Naive thymus-derived CD4-positive, alpha-beta T cell (primary cell): ENCODE results near the gene EIF2B2. TPM values are rescaled to one million over a fixed set of nuclear protein-coding genes. Genes with fewer than 3 reads are reported as not detected.

Experiments
- ATAC-seq: fragments of 150-1000 bp; cut with Tn5 transposase; 2 replicates; pipeline ENCODE4 v1.10.0; 2021; ENCODE audit warnings: mild to moderate bottlenecking, moderate library complexity
- CTCF ChIA-PET: fragments of 350-600 bp; sonication (Branson Sonifier 250); formaldehyde crosslinking; loops from one replicate; lab custom pipeline; 2021; ENCODE audit warnings: antibody characterized with exemption; lab: Charles Lee
- POLR2A ChIA-PET: fragments of 350-600 bp; sonication (Branson Sonifier 250); formaldehyde crosslinking; loops from one replicate; lab custom pipeline; 2021; ENCODE audit warnings: antibody characterized with exemption, inconsistent platforms; lab: Charles Lee
- DNase-seq, 9 donors: peaks; one replicate each; pipeline versions ENCODE4 v3.0.0 to v3.0.0-alpha.2; 2020 to 2022; ENCODE audit warnings: mixed read lengths in 1 of 9
- H3K27ac ChIP-seq: one replicate; pipeline ENCODE4 v1.7.0; 2013; ENCODE audit warnings: mild to moderate bottlenecking, low read depth, low read length, moderate library complexity
- H3K27me3 ChIP-seq, 2 donors: one replicate each; pipeline ENCODE4 v1.7.0; 2013; ENCODE audit warnings: low read length in 2 of 2, mild to moderate bottlenecking in 2 of 2, moderate library complexity in 2 of 2; ENCODE audit not compliant: control insufficient read depth in 2 of 2, insufficient read depth in 2 of 2
- H3K36me3 ChIP-seq, 3 experiments: 1 replicate in 2 of 3; 2 replicates in 1 of 3; pipeline ENCODE4 v1.7.0; 2013; ENCODE audit warnings: low read length in 3 of 3, mild to moderate bottlenecking in 3 of 3, moderate library complexity in 1 of 3; ENCODE audit not compliant: insufficient read depth in 3 of 3, control insufficient read depth in 2 of 3
- H3K4me1 ChIP-seq, 2 donors: one replicate each; pipeline ENCODE4 v1.7.0; 2013; ENCODE audit warnings: low read length in 2 of 2, mild to moderate bottlenecking in 2 of 2, moderate library complexity in 1 of 2; ENCODE audit not compliant: control insufficient read depth in 2 of 2, insufficient read depth in 2 of 2
- H3K4me3 ChIP-seq: 2 replicates; pipeline ENCODE4 v1.7.0; 2013; ENCODE audit warnings: mild to moderate bottlenecking, low read length
- H3K9me3 ChIP-seq, 3 experiments: 1 replicate in 2 of 3; 2 replicates in 1 of 3; pipeline ENCODE4 v1.7.0; 2013; ENCODE audit warnings: low read length in 3 of 3; ENCODE audit not compliant: control insufficient read depth in 2 of 3
- H3K27ac Mint-ChIP-seq, 9 donors: one replicate each; pipeline ENCODE4 v1.8.0; 2020 to 2022; ENCODE audit warnings: mixed read lengths in 9 of 9, mild to moderate bottlenecking in 8 of 9, moderate library complexity in 5 of 9, inconsistent platforms in 2 of 9
- H3K27me3 Mint-ChIP-seq, 5 donors: one replicate each; pipeline ENCODE4 v1.8.0; 2021 to 2022; ENCODE audit warnings: mixed read lengths in 5 of 5, mild to moderate bottlenecking in 1 of 5
- H3K36me3 Mint-ChIP-seq, 5 donors: one replicate each; pipeline ENCODE4 v1.8.0; 2020 to 2022; ENCODE audit warnings: mixed read lengths in 5 of 5, mild to moderate bottlenecking in 3 of 5, inconsistent platforms in 1 of 5
- H3K4me1 Mint-ChIP-seq, 7 donors: one replicate each; pipeline ENCODE4 v1.8.0; 2020 to 2022; ENCODE audit warnings: mixed read lengths in 7 of 7, mild to moderate bottlenecking in 3 of 7, inconsistent platforms in 1 of 7
- H3K4me3 Mint-ChIP-seq, 10 donors: one replicate each; pipeline ENCODE4 v1.8.0; 2020 to 2022; ENCODE audit warnings: mild to moderate bottlenecking in 10 of 10, mixed read lengths in 10 of 10, moderate library complexity in 6 of 10, inconsistent platforms in 2 of 10
- H3K9me3 Mint-ChIP-seq, 11 donors: one replicate each; pipeline ENCODE4 v1.8.0; 2020 to 2022; ENCODE audit warnings: mixed read lengths in 11 of 11, mild to moderate bottlenecking in 4 of 11, inconsistent platforms in 1 of 11, moderate library complexity in 1 of 11
- intact Hi-C, 2 donors: fragments of 100-400 bp; cut with micrococcal nuclease; formaldehyde crosslinking; loops; one replicate each; pipeline ENCODE4 v1.15.1; 2023
- polyA plus RNA-seq, 2 donors: library from polyadenylated mRNA; unstranded; fragments of 300-500 nt; fragmentation: Illumina TruSeq; gene quantifications; one replicate each; pipeline ENCODE4 v1.2.3, GENCODE V29; 2021
- total RNA-seq, 6 experiments: library from RNA in 5 of 6; stranded (reverse) in 5 of 6; gene quantifications; 1 replicate in 5 of 6; 2 replicates in 1 of 6; pipeline ENCODE4 v1.2.3 and lab custom pipeline; 2021 to 2026

Gene EIF2B2
- total and polyA plus RNA-seq, 7 experiments from 2014 or later = 18.2 to 40.7 (median 24.6) TPM

DNA sequence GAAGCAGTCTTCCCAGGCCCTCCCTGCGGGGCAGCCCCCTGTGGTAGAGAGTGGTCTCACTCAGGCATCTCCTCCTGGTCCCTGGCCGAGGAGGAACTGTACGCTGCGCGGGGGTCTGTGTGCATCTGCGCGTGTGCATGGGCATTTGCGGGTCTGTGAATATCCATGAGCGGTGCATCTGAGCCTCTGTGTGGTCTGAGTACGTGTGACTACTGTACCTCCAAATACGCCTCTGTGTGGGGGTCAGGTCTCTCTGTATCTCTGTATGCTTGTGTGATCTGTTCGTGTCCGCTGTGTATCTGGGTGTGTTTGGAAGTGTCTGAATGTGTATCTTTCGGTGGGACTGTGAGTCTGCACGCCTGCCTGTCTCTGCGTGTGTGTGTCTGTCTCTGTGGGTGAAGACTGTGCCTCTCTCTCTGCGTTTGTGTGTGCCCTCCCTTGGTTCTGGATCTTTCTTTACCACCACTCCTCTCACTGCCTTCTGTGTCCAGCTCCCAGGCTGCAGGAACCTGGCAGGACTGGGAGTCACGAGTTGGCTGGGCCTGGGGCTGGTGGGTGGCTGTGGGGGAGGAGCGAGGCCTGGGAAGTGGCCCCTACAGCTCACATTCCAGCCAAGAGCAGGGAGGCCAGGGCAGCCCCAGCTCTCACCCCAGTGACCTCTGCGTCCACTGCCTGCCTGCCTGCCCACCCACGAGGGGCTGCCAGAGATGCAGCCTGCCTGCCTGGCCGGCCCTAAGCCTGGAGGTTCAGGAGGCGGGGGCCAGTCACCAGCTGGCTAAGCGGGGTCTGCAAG is 46.2 kb upstream of the EIF2B2 start:
- intact Hi-C loops = no loop called here
- peaks cover 0 to 5% (median 2%) of the 10 kb centered on the region in 7 donors for H3K4me1 Mint-ChIP-seq
- H3K27me3 Mint-ChIP-seq = peaks cover 4 to 15% (median 11%) of the 10 kb centered on the region in 5 donors
- H3K4me3 Mint-ChIP-seq = peak overlapping the region; percentile 24 to 70 (median 58)
- Histone ChIP-seq H3K27ac (no peak overlapping the region), H3K4me3 (no peak overlapping the region), H3K27me3 (peaks cover 0 to 8% of the 10 kb centered on the region in 2 donors), H3K4me1 (peaks cover 0 to 4% of the 10 kb centered on the region in 2 donors), H3K36me3 (no peaks in the 10 kb centered on the region), H3K9me3 (no peaks in the 10 kb centered on the region)
- CTCF ChIA-PET = interaction anchor here (0.6 kb wide), 1 partner anchor 36 kb away, joined by 3 read pairs; no protein-coding TSS in a partner anchor
- ATAC-seq (no peak), DNase-seq (no peak)
- H3K9me3 Mint-ChIP-seq = no peaks in the 10 kb centered on the region
- no peak overlapping the region for H3K27ac Mint-ChIP-seq
- POLR2A ChIA-PET = no interaction called here
- H3K36me3 Mint-ChIP-seq = no peaks in the 10 kb centered on the region

DNA sequence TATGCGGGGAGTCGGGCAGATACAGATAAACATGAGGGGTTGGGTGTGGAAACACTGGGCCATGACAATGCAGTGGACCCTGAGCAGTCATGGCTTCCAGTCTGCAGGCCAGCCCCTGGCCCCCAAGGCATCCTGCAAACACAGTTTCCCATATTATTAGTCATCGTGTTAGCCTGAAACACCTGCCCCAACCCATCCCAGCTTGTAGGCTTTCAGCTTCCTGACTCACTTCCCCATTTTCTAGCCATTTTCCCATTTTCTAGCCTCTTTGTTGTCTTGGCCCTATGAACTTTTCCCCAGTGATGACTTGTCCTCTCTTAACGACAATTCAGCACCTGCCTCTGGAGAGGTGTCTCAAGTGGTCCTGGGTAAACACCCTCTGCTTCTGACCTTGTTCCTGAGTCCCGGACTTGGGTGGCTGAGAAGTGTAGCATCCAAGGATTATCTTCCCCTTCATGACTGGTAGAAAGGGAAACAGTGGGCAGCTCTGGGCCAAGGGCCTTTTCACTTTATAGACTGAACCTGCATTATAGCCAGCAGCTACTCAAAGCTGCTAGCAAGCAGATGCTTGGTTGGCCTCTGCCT is 43.0 kb upstream of the EIF2B2 start:
- ATAC-seq = no peak
- POLR2A ChIA-PET = no interaction called here
- H3K4me1 Mint-ChIP-seq = peaks cover 0 to 9% (median 4%) of the 10 kb centered on the region in 7 donors

DNA sequence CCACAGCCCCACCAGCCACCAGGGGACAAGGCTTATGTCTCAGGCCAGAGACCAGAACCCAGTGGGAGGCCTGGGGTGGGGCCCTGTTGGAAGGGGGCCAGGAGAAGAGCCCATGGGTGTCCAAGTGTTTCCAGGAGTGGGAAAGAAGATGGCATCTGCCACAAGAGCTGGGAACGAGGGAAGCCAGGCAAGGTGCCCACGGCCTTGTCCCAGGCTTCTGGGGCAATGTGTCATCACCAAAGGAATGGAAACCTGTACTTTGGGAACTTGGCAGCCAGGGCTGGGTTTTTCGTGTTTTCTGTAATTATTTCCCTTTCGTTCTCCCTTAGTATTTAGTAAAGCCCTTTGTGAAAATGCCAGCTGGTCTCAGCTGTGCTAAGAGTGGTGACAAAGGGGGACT is 42.0 kb upstream of the EIF2B2 start:
- H3K4me1 Mint-ChIP-seq = peaks cover 0 to 9% (median 4%) of the 10 kb centered on the region in 7 donors
- H3K9me3 Mint-ChIP-seq = no peaks in the 10 kb centered on the region
- no peak overlapping the region for H3K4me3 Mint-ChIP-seq
- intact Hi-C loops = no loop called here
- H3K27me3 ChIP-seq = no peaks in the 10 kb centered on the region
- H3K27ac Mint-ChIP-seq = no peak overlapping the region
- H3K4me1 ChIP-seq = no peaks in the 10 kb centered on the region
- no peak for DNase-seq
- no peak overlapping the region for H3K4me3 ChIP-seq
- H3K27me3 Mint-ChIP-seq = peaks cover 3 to 26% (median 6%) of the 10 kb centered on the region in 5 donors
- ATAC-seq = no peak
- H3K36me3 Mint-ChIP-seq = no peaks in the 10 kb centered on the region
- H3K9me3 ChIP-seq = no peaks in the 10 kb centered on the region
- no peak overlapping the region for H3K27ac ChIP-seq
- H3K36me3 ChIP-seq = no peaks in the 10 kb centered on the region
- ChIA-PET CTCF (no interaction called here), POLR2A (no interaction called here)

More for the DNA sequence above, 43.0 kb upstream of the EIF2B2 start:
- CTCF ChIA-PET = no interaction called here
- no peaks in the 10 kb centered on the region for H3K36me3 Mint-ChIP-seq
- Histone ChIP-seq H3K27me3 (no peaks in the 10 kb centered on the region), H3K27ac (no peak overlapping the region), H3K9me3 (no peaks in the 10 kb centered on the region), H3K4me1 (peaks cover 0 to 4% of the 10 kb centered on the region in 2 donors), H3K4me3 (no peak overlapping the region), H3K36me3 (no peaks in the 10 kb centered on the region)
- H3K27me3 Mint-ChIP-seq = peaks cover 3 to 26% (median 6%) of the 10 kb centered on the region in 5 donors
- no peak overlapping the region for H3K4me3 Mint-ChIP-seq
- intact Hi-C loops = no loop called here
- no peaks in the 10 kb centered on the region for H3K9me3 Mint-ChIP-seq
- H3K27ac Mint-ChIP-seq = no peak overlapping the region
- DNase-seq = no peak

DNA sequence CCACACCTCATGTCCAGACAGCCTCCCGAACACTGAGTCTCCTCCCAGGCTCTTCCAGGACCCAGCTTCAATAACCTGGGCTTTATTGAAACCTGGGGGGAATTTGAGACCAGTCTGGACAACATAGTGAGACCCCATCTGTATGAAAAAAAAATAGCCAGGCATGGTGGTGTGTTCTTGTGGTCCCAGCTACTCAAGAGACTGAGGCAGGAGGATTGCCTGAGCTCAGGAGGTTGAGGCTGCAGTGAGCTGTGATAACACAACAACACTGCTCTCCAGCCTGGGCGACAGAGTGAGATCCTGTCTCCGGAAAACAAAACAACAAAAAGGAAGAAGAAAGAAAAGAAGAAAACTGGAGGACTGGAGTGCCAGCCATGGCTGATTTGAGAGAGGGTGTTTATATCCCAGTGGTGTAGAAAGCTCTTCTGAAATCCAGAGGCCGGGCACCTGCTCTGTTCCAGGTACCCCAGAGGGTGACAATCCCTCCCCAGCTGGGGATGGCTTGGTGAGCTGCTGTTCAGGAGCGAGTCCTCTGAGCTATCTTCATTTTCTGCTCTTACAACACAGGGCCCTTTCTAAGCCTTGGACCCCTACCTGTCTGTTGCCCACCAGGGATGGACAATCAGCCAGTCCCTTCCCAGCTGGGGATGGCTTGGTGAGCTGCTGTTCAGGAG is 41.3 kb upstream of the EIF2B2 start:
- ChIA-PET CTCF (no interaction called here), POLR2A (no interaction called here)
- H3K27ac ChIP-seq = no peak overlapping the region
- H3K4me3 Mint-ChIP-seq = no peak overlapping the region
- intact Hi-C loops = no loop called here
- H3K9me3 Mint-ChIP-seq = no peaks in the 10 kb centered on the region
- H3K4me3 ChIP-seq = no peak overlapping the region
- H3K27ac Mint-ChIP-seq = no peak overlapping the region
- H3K9me3 ChIP-seq = no peaks in the 10 kb centered on the region
- ATAC-seq = no peak
- no peaks in the 10 kb centered on the region for H3K36me3 ChIP-seq
- no peaks in the 10 kb centered on the region for H3K4me1 ChIP-seq
- no peak for DNase-seq
- H3K36me3 Mint-ChIP-seq = no peaks in the 10 kb centered on the region
- peaks cover 2 to 23% (median 3%) of the 10 kb centered on the region in 5 donors for H3K27me3 Mint-ChIP-seq
- peaks cover 0 to 9% (median 2%) of the 10 kb centered on the region in 7 donors for H3K4me1 Mint-ChIP-seq
- H3K27me3 ChIP-seq = no peaks in the 10 kb centered on the region

DNA sequence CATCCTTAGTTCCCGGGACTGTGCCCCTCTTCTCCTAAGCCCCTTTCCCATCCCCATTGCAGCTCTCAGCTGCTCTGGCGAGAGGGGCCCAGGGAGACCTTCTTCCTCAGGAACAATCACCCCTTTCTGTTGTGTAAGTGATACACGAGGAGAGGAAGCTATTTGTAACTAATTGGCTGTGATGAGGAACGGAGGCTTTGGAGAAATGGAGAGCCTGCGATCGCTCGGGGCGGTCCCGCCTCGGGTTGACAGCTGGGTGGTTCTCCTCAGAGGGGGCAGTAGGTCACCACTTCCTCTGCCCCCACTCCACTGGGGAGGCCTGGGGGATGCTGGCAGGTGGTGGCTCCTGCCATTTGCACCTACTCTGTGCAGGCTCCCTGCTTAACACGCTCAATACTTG is 40.7 kb upstream of the EIF2B2 start:
- H3K36me3 Mint-ChIP-seq = no peaks in the 10 kb centered on the region
- no peak for DNase-seq
- peaks cover 0 to 18% (median 0%) of the 10 kb centered on the region in 5 donors for H3K27me3 Mint-ChIP-seq
- ChIA-PET POLR2A (no interaction called here), CTCF (no interaction called here)
- no peaks in the 10 kb centered on the region for H3K9me3 Mint-ChIP-seq
- H3K27ac Mint-ChIP-seq = no peak overlapping the region
- intact Hi-C loops = no loop called here
- no peak overlapping the region for H3K4me3 Mint-ChIP-seq
- H3K4me1 Mint-ChIP-seq = peaks cover 0 to 9% (median 0%) of the 10 kb centered on the region in 7 donors
- H3K27me3 ChIP-seq = no peaks in the 10 kb centered on the region
- H3K36me3 ChIP-seq = no peaks in the 10 kb centered on the region
- no peak overlapping the region for H3K4me3 ChIP-seq
- ATAC-seq = peak; percentile 21
- no peaks in the 10 kb centered on the region for H3K4me1 ChIP-seq
- H3K9me3 ChIP-seq = no peaks in the 10 kb centered on the region
- H3K27ac ChIP-seq = no peak overlapping the region

DNA sequence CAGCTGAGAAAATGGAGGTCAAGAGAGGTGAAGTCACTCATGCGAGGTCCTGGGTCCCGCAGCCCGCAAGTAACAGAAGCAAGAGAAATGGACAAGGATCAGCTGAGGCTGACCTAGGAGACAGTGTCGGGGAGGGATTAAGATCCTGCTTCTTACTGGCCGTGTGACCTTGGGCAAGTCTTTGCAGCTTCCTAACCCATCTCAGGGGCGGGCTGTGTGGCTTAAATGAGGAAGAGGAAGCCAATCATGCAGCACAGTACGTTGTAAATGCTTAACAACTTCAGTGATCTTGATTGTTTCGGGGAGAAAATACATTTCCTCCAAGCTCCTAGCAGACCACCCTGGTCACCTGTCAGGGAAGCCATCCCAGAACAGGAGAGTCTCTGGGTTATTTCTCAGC is 40.2 kb upstream of the EIF2B2 start:
- ChIA-PET POLR2A (no interaction called here), CTCF (no interaction called here)
- H3K27me3 Mint-ChIP-seq = peaks cover 0 to 17% (median 0%) of the 10 kb centered on the region in 5 donors
- no peak overlapping the region for H3K27ac Mint-ChIP-seq
- no peaks in the 10 kb centered on the region for H3K9me3 ChIP-seq
- intact Hi-C loops = no loop called here
- H3K4me3 ChIP-seq = no peak overlapping the region
- DNase-seq (no peak), ATAC-seq (peak; percentile 81)
- H3K9me3 Mint-ChIP-seq = no peaks in the 10 kb centered on the region
- H3K27ac ChIP-seq = no peak overlapping the region
- H3K36me3 Mint-ChIP-seq = no peaks in the 10 kb centered on the region
- no peaks in the 10 kb centered on the region for H3K36me3 ChIP-seq
- no peaks in the 10 kb centered on the region for H3K27me3 ChIP-seq
- no peaks in the 10 kb centered on the region for H3K4me1 ChIP-seq
- H3K4me3 Mint-ChIP-seq = no peak overlapping the region
- H3K4me1 Mint-ChIP-seq = peaks cover 0 to 9% (median 0%) of the 10 kb centered on the region in 7 donors
